Non-pigmented ciliary epithelial cell (primary cell): ENCODE results near the gene FAM120A.

Source experiments
- DNase-seq: peaks from one replicate; pipeline ENCODE4 v3.0.0-alpha.2; 2010; ENCODE audit warnings: low read depth

FAM120A gene

GRCh38 chr9:93470391-93470790, 18.9 kb downstream of the FAM120A start:
- no peak for DNase-seq

- no peak for DNase-seq
These were observed 19.6 kb downstream of the FAM120A start for GRCh38 chr9:93471124-93471523.

- DNase-seq: no peak
These were observed 21.9 kb downstream of the FAM120A start for GRCh38 chr9:93473411-93473810.

GRCh38 chr9:93475108-93475507, 23.6 kb downstream of the FAM120A start:
- no peak for DNase-seq

GRCh38 chr9:93475856-93476255, 24.4 kb downstream of the FAM120A start:
- DNase-seq: no peak

- DNase-seq: no peak
These were observed 25.4 kb downstream of the FAM120A start for GRCh38 chr9:93476924-93477323.

GRCh38 chr9:93477397-93477796, 25.9 kb downstream of the FAM120A start:
- DNase-seq: no peak

GRCh38 chr9:93479726-93480125, 28.2 kb downstream of the FAM120A start:
- DNase-seq: no peak

GRCh38 chr9:93480262-93480661, 28.8 kb downstream of the FAM120A start:
- no peak for DNase-seq

- no peak for DNase-seq
These were observed 29.3 kb downstream of the FAM120A start for GRCh38 chr9:93480728-93481324.

- no peak for DNase-seq
These were observed 32.0 kb downstream of the FAM120A start for GRCh38 chr9:93483497-93483896.

GRCh38 chr9:93486268-93486667, 34.8 kb downstream of the FAM120A start:
- no peak for DNase-seq

- no peak for DNase-seq
These were observed 36.8 kb downstream of the FAM120A start for GRCh38 chr9:93488244-93488643.

- no peak for DNase-seq
These were observed 40.2 kb downstream of the FAM120A start for GRCh38 chr9:93491593-93492232.

GRCh38 chr9:93492327-93492726, 40.8 kb downstream of the FAM120A start:
- no peak for DNase-seq

- no peak for DNase-seq
These were observed 42.5 kb downstream of the FAM120A start for GRCh38 chr9:93493949-93494348.

- no peak for DNase-seq
These were observed 44.8 kb downstream of the FAM120A start for GRCh38 chr9:93496285-93496684.

- no peak for DNase-seq
These were observed 49.2 kb downstream of the FAM120A start for GRCh38 chr9:93500571-93501298.

GRCh38 chr9:93501406-93501805, 49.9 kb downstream of the FAM120A start:
- no peak for DNase-seq

- no peak for DNase-seq
These were observed 51.9 kb downstream of the FAM120A start for GRCh38 chr9:93503381-93503780.

GRCh38 chr9:93505541-93506132, 54.2 kb downstream of the FAM120A start:
- DNase-seq: no peak

- no peak for DNase-seq
These were observed 56.3 kb downstream of the FAM120A start for GRCh38 chr9:93507768-93508167.

GRCh38 chr9:93508207-93508606, 56.7 kb downstream of the FAM120A start:
- DNase-seq: no peak
